Spleen (tissue), 11 donors: Measurements from ENCODE around the gene MAP3K2. TPM values are rescaled to one million over a fixed set of nuclear protein-coding genes. Genes with fewer than 3 reads are reported as not detected.
"Not testable (repeated sequence)": the region's sequence is repeated elsewhere in the genome, so short reads cannot be mapped to it uniquely, and the experiment has no call there.

Experiments
- DNase-seq: peaks from one replicate; pipeline ENCODE4 v3.0.0-alpha.2; 2020
- H3K27ac ChIP-seq, 8 donors: fragments of 200-600 bp; sonication (generic) in 7 of 8; 1 replicate in 4 of 8; 2 replicates in 4 of 8; pipeline versions ENCODE4 v1.5.0 to v1.8.0; 2016 to 2021; ENCODE audit warnings: inconsistent platforms in 4 of 8, mild to moderate bottlenecking in 4 of 8, moderate library complexity in 1 of 8
- H3K27me3 ChIP-seq, 7 donors: fragments of 200-600 bp; sonication (generic) in 6 of 7; replicated peaks in 1 of 7; 1 replicate in 4 of 7; 2 replicates in 3 of 7; pipeline versions ENCODE4 v1.5.0 to v1.8.0; 2016 to 2021; ENCODE audit warnings: inconsistent platforms in 3 of 7, mild to moderate bottlenecking in 1 of 7
- H3K36me3 ChIP-seq, 6 donors: fragments of 200-600 bp; sonication (generic) in 5 of 6; 1 replicate in 4 of 6; 2 replicates in 2 of 6; pipeline versions ENCODE4 v1.5.0 to v1.8.0; 2016 to 2021; ENCODE audit warnings: inconsistent platforms in 2 of 6
- H3K4me1 ChIP-seq, 6 donors: fragments of 200-600 bp; sonication (generic) in 5 of 6; 1 replicate in 3 of 6; 2 replicates in 3 of 6; pipeline versions ENCODE4 v1.5.0 to v1.8.0; 2016 to 2021; ENCODE audit warnings: inconsistent platforms in 3 of 6
- H3K4me3 ChIP-seq, 8 donors: fragments of 200-600 bp; sonication (generic) in 7 of 8; 1 replicate in 4 of 8; 2 replicates in 4 of 8; pipeline versions ENCODE4 v1.5.0 to v1.8.0; 2016 to 2021; ENCODE audit warnings: inconsistent platforms in 4 of 8, mild to moderate bottlenecking in 4 of 8, moderate library complexity in 2 of 8
- H3K9me3 ChIP-seq, 8 donors: fragments of 200-600 bp; sonication (generic) in 7 of 8; 1 replicate in 4 of 8; 2 replicates in 4 of 8; pipeline versions ENCODE4 v1.5.0 to v1.8.0; 2016 to 2021; ENCODE audit warnings: inconsistent platforms in 4 of 8
- CTCF ChIP-seq, 11 experiments: fragments of 200-600 bp in 7 of 11; fragments of 450-650 bp in 4 of 11; sonication (generic) in 4 of 11; IDR thresholded peaks in 8 of 11; conservative IDR thresholded peaks in 3 of 11; 1 replicate in 7 of 11; 2 replicates in 4 of 11; pipeline versions ENCODE4 v1.4.0 to v1.8.0; 2016 to 2021; ENCODE audit warnings: antibody characterized with exemption in 11 of 11, inconsistent platforms in 4 of 11, mild to moderate bottlenecking in 1 of 11
- POLR2A ChIP-seq, 3 donors: fragments of 450-650 bp; IDR thresholded peaks; one replicate each; pipeline ENCODE4 v1.5.1; 2017; ENCODE audit warnings: antibody characterized with exemption in 3 of 3, mild to moderate bottlenecking in 1 of 3
- POLR2AphosphoS5 ChIP-seq, 3 donors: sonication (generic); formaldehyde crosslinking; IDR thresholded peaks; one replicate each; pipeline ENCODE4 v1.5.1; 2017; ENCODE audit warnings: antibody characterized with exemption in 3 of 3
- WGBS, 5 donors: extraction: QIAGEN DNeasy Blood & Tissue Kit in 3 of 5; methylation state at CpG; one replicate each; pipeline versions ENCODE4 v1.1.5 to v1.1.7; 2013 to 2018; 5-methylcytosine and 5-hydroxymethylcytosine counted together
- intact Hi-C: fragments of 100-400 bp; cut with DNase I; formaldehyde crosslinking; loops from one replicate; pipeline ENCODE4 v1.15.0; 2023; ENCODE audit warnings: low total_unique reads
- polyA plus RNA-seq, 3 donors: library from polyadenylated mRNA; stranded (reverse); fragments of 200-250 nt; gene quantifications; one replicate each; pipeline ENCODE4 v1.2.1, GENCODE V29; 2013
- total RNA-seq, 7 donors: library from RNA; depleted of rRNA in 3 of 7; stranded (reverse); fragments of >200 nt in 3 of 7; fragmentation: NEBNext Ultra II Directional in 4 of 7; extraction: Animal tissue kit (Norgen Biotek cat#: 25700) in 4 of 7; gene quantifications; one replicate each; pipeline versions ENCODE4 v1.1.0 to v1.2.1, GENCODE V29; 2016 to 2021
- donor health status: healthy with polysubstance abuse.
- donor health status: DM: no; HTN: no; CAD: no; lungs with moderate emphysema.
- donor health status: DM: no; HTN: no; CAD: no.
- donor health status: Bipolar disorder and iron deficiency.
- donor health status: healthy.
- donor health status: DM: no; HTN: no; CAD: no.
- donor health status: DM: yes; HTN: yes; CAD: no.

Gene MAP3K2
- total and polyA plus RNA-seq, 10 donors = 6.5 to 83.9 (median 63.0) TPM

GRCh38 chr2:127353223-127353622 is 34.6 kb downstream of the MAP3K2 start:
- DNase-seq, intact Hi-C loops, H3K27me3 ChIP-seq, H3K27ac ChIP-seq, H3K9me3 ChIP-seq, H3K36me3 ChIP-seq, H3K4me3 ChIP-seq: not testable (repeated sequence)
- 95 to 97% (median 96%) methylated on average over 14 to 35 of the region's 35 CpGs for WGBS, 5 donors
- peaks cover 9 to 65% (median 44%) of the 10 kb centered on the region in 6 donors for H3K4me1 ChIP-seq
- peak in 1 of 3 donors; percentile 1 for TF ChIP-seq POLR2AphosphoS5 (IDR thresholded peaks at IDR 0.05)

- no peaks in the 10 kb centered on the region for H3K27me3 ChIP-seq
- TF ChIP-seq CTCF (IDR thresholded peaks at IDR 0.05 in 8 of 11, conservative IDR thresholded peaks at IDR 0.05 in 3 of 11) = no peak
- TF ChIP-seq POLR2AphosphoS5 (IDR thresholded peaks at IDR 0.05) = no peak
- TF ChIP-seq POLR2A (IDR thresholded peaks at IDR 0.05) = no peak
- no peak overlapping the region for H3K27ac ChIP-seq
- peaks cover 15 to 80% (median 57%) of the 10 kb centered on the region in 6 donors for H3K4me1 ChIP-seq
- no peaks in the 10 kb centered on the region for H3K9me3 ChIP-seq
- no peak overlapping the region for H3K4me3 ChIP-seq
- H3K36me3 ChIP-seq = no peaks in the 10 kb centered on the region
- WGBS, 5 donors = 84 to 96% (median 93%) methylated on average over 2 of the region's 2 CpGs
- intact Hi-C loops = no loop called here
- DNase-seq = no peak
These were observed 36.2 kb downstream of the MAP3K2 start for GRCh38 chr2:127351603-127352002.

- Histone ChIP-seq H3K4me1 (peaks cover 11 to 86% (median 44%) of the 10 kb centered on the region in 6 donors), H3K4me3 (no peak overlapping the region), H3K36me3 (peaks cover 0 to 4% (median 0%) of the 10 kb centered on the region in 6 donors), H3K27me3 (no peaks in the 10 kb centered on the region), H3K27ac (peak overlapping the region in 1 of 8 donors; percentile 13), H3K9me3 (no peaks in the 10 kb centered on the region)
- WGBS, 5 donors = 56 to 70% (median 65%) methylated on average over 1 of the region's 1 CpG
- DNase-seq = no peak
- intact Hi-C loops = no loop called here
- TF ChIP-seq POLR2A (IDR thresholded peaks at IDR 0.05) (no peak), POLR2AphosphoS5 (IDR thresholded peaks at IDR 0.05) (no peak), CTCF (IDR thresholded peaks at IDR 0.05 in 8 of 11, conservative IDR thresholded peaks at IDR 0.05 in 3 of 11) (no peak)
These were observed 39.3 kb downstream of the MAP3K2 start for GRCh38 chr2:127348426-127349000.

GRCh38 chr2:127347734-127348392 is 39.9 kb downstream of the MAP3K2 start:
- H3K27ac ChIP-seq = peak overlapping the region in 1 of 8 donors; percentile 13
- no peak overlapping the region for H3K4me3 ChIP-seq
- H3K9me3 ChIP-seq = no peaks in the 10 kb centered on the region
- WGBS, 5 donors = 84 to 100% (median 97%) methylated on average over 1 of the region's 1 CpG
- no peak for DNase-seq
- peaks cover 0 to 10% (median 0%) of the 10 kb centered on the region in 6 donors for H3K36me3 ChIP-seq
- intact Hi-C loops = no loop called here
- peaks cover 11 to 87% (median 46%) of the 10 kb centered on the region in 6 donors for H3K4me1 ChIP-seq
- TF ChIP-seq POLR2A (IDR thresholded peaks at IDR 0.05) (no peak), CTCF (IDR thresholded peaks at IDR 0.05 in 8 of 11, conservative IDR thresholded peaks at IDR 0.05 in 3 of 11) (no peak), POLR2AphosphoS5 (IDR thresholded peaks at IDR 0.05) (no peak)
- no peaks in the 10 kb centered on the region for H3K27me3 ChIP-seq
